Ishikawa (cell line): ENCODE results near the gene ONECUT2.

Experiments used
- EP300 ChIP-seq: IDR thresholded peaks from 2 replicates; pipeline ENCODE4 v1.6.1; 2012; ENCODE audit warnings: borderline replicate concordance
- FOXM1 ChIP-seq: IDR thresholded peaks from 2 replicates; pipeline ENCODE4 v1.6.1; 2012; ENCODE audit warnings: low read depth, borderline replicate concordance
- REST ChIP-seq: IDR thresholded peaks from 2 replicates; pipeline ENCODE4 v1.6.1; 2012; ENCODE audit warnings: low read depth, mild to moderate bottlenecking
- USF1 ChIP-seq: IDR thresholded peaks from 2 replicates; pipeline ENCODE4 v1.6.1; 2012

- TF ChIP-seq EP300 = no peak
- no peak for TF ChIP-seq USF1
- no peak for TF ChIP-seq FOXM1
- no peak for TF ChIP-seq REST
These were observed 37.6 kb upstream of the ONECUT2 start for GRCh38 chr18:57397440-57398132.
